Measurements from ENCODE around the gene DOK1.

Gene DOK1

GRCh38 chr2:74525717-74526648, 28.5 kb upstream of the DOK1 start, which contains the start of gene DQX1:
DQX1 (minus strand) TSS chr2:74526231; CDS start chr2:74525729, 502 bp downstream.
- DNase-seq (ENCODE audit: low read depth): no peak

GRCh38 chr2:74526649-74527230, 27.8 kb upstream of the DOK1 start:
- no peak for DNase-seq (ENCODE audit: low read depth)

- no peak for DNase-seq (ENCODE audit: low read depth)
Observed at GRCh38 chr2:74527741-74528140, 26.8 kb upstream of the DOK1 start.

- no peak for DNase-seq (ENCODE audit: low read depth)
Observed at GRCh38 chr2:74528600-74529356, 25.7 kb upstream of the DOK1 start.

- peak; percentile 93 for DNase-seq (ENCODE audit: low read depth)
Observed at GRCh38 chr2:74529357-74530238, 24.9 kb upstream of the DOK1 start, which contains the start of the genes AUP1 and HTRA2. AUP1 (minus strand) TSS chr2:74529706; CDS start chr2:74529629, 77 bp downstream. HTRA2 (plus strand) TSS chr2:74529933; CDS start chr2:74530007, 74 bp downstream.

GRCh38 chr2:74530239-74531187, 24.0 kb upstream of the DOK1 start:
- no peak for DNase-seq (ENCODE audit: low read depth)

- DNase-seq (ENCODE audit: low read depth): no peak
Observed at GRCh38 chr2:74531666-74532065, 22.9 kb upstream of the DOK1 start.

- no peak for DNase-seq (ENCODE audit: low read depth)
Observed at GRCh38 chr2:74532222-74532621, 22.3 kb upstream of the DOK1 start.

- DNase-seq (ENCODE audit: low read depth): no peak
Observed at GRCh38 chr2:74533464-74533863, 21.1 kb upstream of the DOK1 start.

- no peak for DNase-seq (ENCODE audit: low read depth)
Observed at GRCh38 chr2:74534411-74534810, 20.1 kb upstream of the DOK1 start.

- DNase-seq (ENCODE audit: low read depth): no peak
Observed at GRCh38 chr2:74535440-74535965, 19.0 kb upstream of the DOK1 start.

GRCh38 chr2:74536166-74536950, 18.2 kb upstream of the DOK1 start:
- DNase-seq (ENCODE audit: low read depth): no peak

GRCh38 chr2:74537140-74537539, 17.4 kb upstream of the DOK1 start:
- DNase-seq (ENCODE audit: low read depth): no peak

GRCh38 chr2:74538881-74539339, 15.6 kb upstream of the DOK1 start:
- no peak for DNase-seq (ENCODE audit: low read depth)

- no peak for DNase-seq (ENCODE audit: low read depth)
Observed at GRCh38 chr2:74540291-74540690, 14.2 kb upstream of the DOK1 start.

- no peak for DNase-seq (ENCODE audit: low read depth)
Observed at GRCh38 chr2:74542978-74543377, 11.5 kb upstream of the DOK1 start.

GRCh38 chr2:74544634-74545033, 9.9 kb upstream of the DOK1 start:
- DNase-seq (ENCODE audit: low read depth): no peak

GRCh38 chr2:74546004-74546403, 8.5 kb upstream of the DOK1 start:
- DNase-seq (ENCODE audit: low read depth): no peak

GRCh38 chr2:74548285-74548899, 6.1 kb upstream of the DOK1 start:
- no peak for DNase-seq (ENCODE audit: low read depth)
